Ascending aorta (tissue), 2 donors: Measurements from ENCODE around the gene DEFB121. TPM values are rescaled to one million over a fixed set of nuclear protein-coding genes. Genes with fewer than 3 reads are reported as not detected.
"Not testable (repeated sequence)": the region's sequence is repeated elsewhere in the genome, so short reads cannot be mapped to it uniquely, and the experiment has no call there.

Experiments
- DNase-seq, 2 donors: peaks; one replicate each; pipeline ENCODE4 v3.0.0-alpha.2; 2019; ENCODE audit warnings: low spot score in 2 of 2
- H3K27ac ChIP-seq, 2 donors: fragments of 200-600 bp; sonication (generic); one replicate each; pipeline ENCODE4 v1.5.1; 2016 to 2017; ENCODE audit warnings: mild to moderate bottlenecking in 1 of 2
- H3K27me3 ChIP-seq: fragments of 200-600 bp; sonication (generic); one replicate; pipeline ENCODE4 v1.5.1; 2017
- H3K36me3 ChIP-seq, 2 donors: fragments of 200-600 bp; sonication (generic); one replicate each; pipeline ENCODE4 v1.5.1; 2016
- H3K4me1 ChIP-seq, 2 donors: fragments of 200-600 bp; sonication (generic); one replicate each; pipeline ENCODE4 v1.5.1; 2016 to 2017; ENCODE audit warnings: mild to moderate bottlenecking in 1 of 2
- H3K4me3 ChIP-seq, 2 donors: fragments of 200-600 bp; sonication (generic); one replicate each; pipeline ENCODE4 v1.5.1; 2016 to 2017; ENCODE audit warnings: mild to moderate bottlenecking in 1 of 2
- H3K9me3 ChIP-seq, 2 donors: fragments of 200-600 bp; sonication (generic); one replicate each; pipeline ENCODE4 v1.5.1; 2016
- intact Hi-C: fragments of 100-400 bp; cut with DNase I; formaldehyde crosslinking; loops from one replicate; pipeline ENCODE4 v1.15.1; 2023
- total RNA-seq: library from RNA; depleted of rRNA; stranded (reverse); fragments of >200 nt; gene quantifications from one replicate; pipeline ENCODE4 v1.1.0, GENCODE V29; 2016
- TF ChIP-seq, protein P1 (sequence below), 3 experiments: fragments of 200-600 bp in 2 of 3; fragments of 450-650 bp in 1 of 3; sonication (generic) in 2 of 3; IDR thresholded peaks; one replicate each; pipeline ENCODE4 v1.5.1; 2016 to 2019; ENCODE audit warnings: antibody characterized with exemption in 3 of 3, mild to moderate bottlenecking in 1 of 3, moderate library complexity in 1 of 3

DEFB121 gene
- total RNA-seq, 1 donor from 2014 or later, result not detected

DNA sequence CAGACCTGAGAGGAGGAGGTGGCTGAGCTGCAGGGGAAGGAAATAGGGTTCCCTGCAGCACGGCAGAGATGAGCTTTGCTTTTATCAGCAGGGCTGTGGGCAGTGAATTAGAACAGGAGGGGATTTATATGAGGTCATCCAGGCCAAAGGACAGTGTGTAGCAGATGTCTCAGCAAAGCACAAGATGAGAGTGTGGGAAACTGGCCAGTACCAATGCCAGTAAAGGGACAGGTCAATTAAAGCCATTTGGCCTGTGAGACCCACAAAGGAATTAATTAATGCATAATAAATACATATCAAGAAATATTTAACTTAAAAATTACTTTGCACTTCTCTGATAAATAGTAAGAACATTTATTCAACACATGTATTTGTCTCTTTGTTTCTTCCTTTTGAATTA, 15.5 kb downstream of the DEFB121 start, which contains the start of gene DEFB119:
Gene DEFB119 (minus strand): TSS at position 101 of the 400 bp plus-strand sequence. CDS start 107 bp downstream, outside the sequence.
- intact Hi-C loops, result no loop called here
- Histone ChIP-seq H3K36me3 (no peaks in the 10 kb centered on the region), H3K27ac (no peak within 1 kb of the TSS), H3K9me3 (no peaks in the 10 kb centered on the region), H3K4me1 (no peaks in the 10 kb centered on the region), H3K4me3 (no peak within 1 kb of the TSS), H3K27me3 (no peaks in the 10 kb centered on the region)
- DNase-seq, result no peak
- TF ChIP-seq, protein P1, sequence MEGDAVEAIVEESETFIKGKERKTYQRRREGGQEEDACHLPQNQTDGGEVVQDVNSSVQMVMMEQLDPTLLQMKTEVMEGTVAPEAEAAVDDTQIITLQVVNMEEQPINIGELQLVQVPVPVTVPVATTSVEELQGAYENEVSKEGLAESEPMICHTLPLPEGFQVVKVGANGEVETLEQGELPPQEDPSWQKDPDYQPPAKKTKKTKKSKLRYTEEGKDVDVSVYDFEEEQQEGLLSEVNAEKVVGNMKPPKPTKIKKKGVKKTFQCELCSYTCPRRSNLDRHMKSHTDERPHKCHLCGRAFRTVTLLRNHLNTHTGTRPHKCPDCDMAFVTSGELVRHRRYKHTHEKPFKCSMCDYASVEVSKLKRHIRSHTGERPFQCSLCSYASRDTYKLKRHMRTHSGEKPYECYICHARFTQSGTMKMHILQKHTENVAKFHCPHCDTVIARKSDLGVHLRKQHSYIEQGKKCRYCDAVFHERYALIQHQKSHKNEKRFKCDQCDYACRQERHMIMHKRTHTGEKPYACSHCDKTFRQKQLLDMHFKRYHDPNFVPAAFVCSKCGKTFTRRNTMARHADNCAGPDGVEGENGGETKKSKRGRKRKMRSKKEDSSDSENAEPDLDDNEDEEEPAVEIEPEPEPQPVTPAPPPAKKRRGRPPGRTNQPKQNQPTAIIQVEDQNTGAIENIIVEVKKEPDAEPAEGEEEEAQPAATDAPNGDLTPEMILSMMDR (IDR thresholded peaks at IDR 0.05), result no peak

GRCh38 chr20:31374346-31374745, 31.7 kb downstream of the DEFB121 start:
- intact Hi-C loops, result no loop called here
- Histone ChIP-seq H3K9me3 (no peaks in the 10 kb centered on the region), H3K27ac (no peak overlapping the region), H3K27me3 (no peaks in the 10 kb centered on the region), H3K4me1 (no peaks in the 10 kb centered on the region), H3K4me3 (no peak overlapping the region), H3K36me3 (no peaks in the 10 kb centered on the region)
- no peak for DNase-seq
- TF ChIP-seq, protein P1 (IDR thresholded peaks at IDR 0.05), result no peak

GRCh38 chr20:31368301-31368700, 37.7 kb downstream of the DEFB121 start, which contains the start of gene DEFB118:
Gene DEFB118, plus strand, starts transcription at chr20:31368601. Its CDS starts 50 bp downstream, at chr20:31368651.
- TF ChIP-seq, protein P1 (IDR thresholded peaks at IDR 0.05), result no peak
- Histone ChIP-seq H3K27me3 (no peaks in the 10 kb centered on the region), H3K4me1 (no peaks in the 10 kb centered on the region), H3K4me3 (no peak within 1 kb of the TSS), H3K9me3 (no peaks in the 10 kb centered on the region), H3K36me3 (no peaks in the 10 kb centered on the region), H3K27ac (no peak within 1 kb of the TSS)
- intact Hi-C loops, result no loop called here
- DNase-seq, result no peak

GRCh38 chr20:31364272-31364671, 41.7 kb downstream of the DEFB121 start:
- intact Hi-C loops, H3K36me3 ChIP-seq, H3K27ac ChIP-seq, H3K4me3 ChIP-seq, H3K9me3 ChIP-seq, H3K27me3 ChIP-seq, H3K4me1 ChIP-seq, DNase-seq: not testable (repeated sequence)

- intact Hi-C loops, result no loop called here
- H3K27me3 ChIP-seq, result no peaks in the 10 kb centered on the region
- H3K9me3 ChIP-seq, result no peaks in the 10 kb centered on the region
- no peaks in the 10 kb centered on the region for H3K36me3 ChIP-seq
- H3K27ac ChIP-seq, result no peak overlapping the region
- TF ChIP-seq, protein P1 (IDR thresholded peaks at IDR 0.05), result no peak
- no peak overlapping the region for H3K4me3 ChIP-seq
- DNase-seq, result no peak
- no peaks in the 10 kb centered on the region for H3K4me1 ChIP-seq
Measured at GRCh38 chr20:31363295-31363694, 42.7 kb downstream of the DEFB121 start.

- intact Hi-C loops, result no loop called here
- Histone ChIP-seq H3K27me3 (no peaks in the 10 kb centered on the region), H3K9me3 (no peaks in the 10 kb centered on the region), H3K27ac (no peak overlapping the region), H3K4me1 (no peaks in the 10 kb centered on the region), H3K36me3 (no peaks in the 10 kb centered on the region), H3K4me3 (no peak overlapping the region)
- no peak for DNase-seq
- TF ChIP-seq, protein P1 (IDR thresholded peaks at IDR 0.05), result no peak
Measured at GRCh38 chr20:31355981-31356380, 50.0 kb downstream of the DEFB121 start.

Other genes with a start within 250 kb of the DEFB121 start
- not detected for gene DEFB115, start 148.6 kb downstream of the DEFB121 start, total RNA-seq
- gene DEFB116, start 97.6 kb downstream of the DEFB121 start, total RNA-seq, result not detected
- gene DEFB118, start 37.6 kb downstream of the DEFB121 start, total RNA-seq, result not detected
- not detected for gene DEFB119, start 15.6 kb downstream of the DEFB121 start, total RNA-seq
- not detected for gene DEFB123, start 34.4 kb upstream of the DEFB121 start, total RNA-seq
- not detected for gene DEFB124, start 68.9 kb upstream of the DEFB121 start, total RNA-seq
- gene REM1, start 69.1 kb upstream of the DEFB121 start, total RNA-seq, result 31.0 TPM
- gene HM13, start 108.2 kb upstream of the DEFB121 start, total RNA-seq, result 84.9 TPM
- 3,326 TPM for gene ID1, start 199.1 kb upstream of the DEFB121 start, total RNA-seq
- gene COX4I2, start 231.7 kb upstream of the DEFB121 start, total RNA-seq, result 61.4 TPM